Neural cell (in vitro differentiated cells): ENCODE measurements around the gene PLXNA4. TPM values are rescaled to one million over a fixed set of nuclear protein-coding genes. Genes with fewer than 3 reads are reported as not detected.

Experiments used
- H2AFZ ChIP-seq: fragments of 200-600, 300-800 bp; sonication (generic), shearing (Covaris generic); 2 replicates; pipeline ENCODE4 v1.6.0; 2014; ENCODE audit warnings: low read depth, mild to moderate bottlenecking, antibody characterized with exemption, low read length, moderate library complexity
- H3F3A ChIP-seq: fragments of 200-600 bp; shearing (Covaris generic); 2 replicates; pipeline ENCODE4 v1.6.1; 2016; ENCODE audit warnings: mild to moderate bottlenecking, moderate library complexity, mixed read lengths, antibody characterized with exemption, low read length; ENCODE audit not compliant: insufficient read depth, poor library complexity, severe bottlenecking
- H3K27ac ChIP-seq: fragments of 200-600, 300-800 bp; sonication (generic), shearing (Covaris generic); 2 replicates; pipeline ENCODE4 v1.5.1; 2014; ENCODE audit warnings: mild to moderate bottlenecking, low read length, moderate library complexity
- H3K27me3 ChIP-seq: fragments of 300-800, 200-600 bp; sonication (generic), shearing (Covaris generic); 2 replicates; pipeline ENCODE4 v1.6.0; 2014; ENCODE audit warnings: mild to moderate bottlenecking, low read depth, low read length, moderate library complexity; ENCODE audit not compliant: insufficient read depth
- H3K36me3 ChIP-seq: fragments of 300-800, 200-600 bp; sonication (generic), shearing (Covaris generic); 2 replicates; pipeline ENCODE4 v1.5.1; 2014; ENCODE audit warnings: mild to moderate bottlenecking, antibody characterized with exemption, low read length, moderate library complexity; ENCODE audit not compliant: insufficient read depth
- H3K4me2 ChIP-seq: fragments of 300-800, 200-600 bp; sonication (generic), shearing (Covaris generic); 2 replicates; pipeline ENCODE4 v1.6.0; 2014; ENCODE audit warnings: mild to moderate bottlenecking, low read length
- H3K4me3 ChIP-seq: fragments of 300-800, 200-600 bp; sonication (generic), shearing (Covaris generic); 2 replicates; pipeline ENCODE4 v1.5.1; 2014; ENCODE audit warnings: mild to moderate bottlenecking, low read length, moderate library complexity
- H3K79me2 ChIP-seq: fragments of 200-600 bp; shearing (Covaris generic); replicated peaks from 2 replicates; pipeline ENCODE4 v1.6.0; 2014; ENCODE audit warnings: mild to moderate bottlenecking, low read length, moderate library complexity; ENCODE audit not compliant: insufficient read depth
- H3K9ac ChIP-seq: fragments of 300-800, 200-600 bp; sonication (generic), shearing (Covaris generic); 2 replicates; pipeline ENCODE4 v1.6.1; 2016; ENCODE audit warnings: mild to moderate bottlenecking, low read length, mixed read lengths
- H3K9me2 ChIP-seq: fragments of 200-600 bp; shearing (Covaris generic); 2 replicates; pipeline ENCODE4 v1.6.1; 2016; ENCODE audit warnings: mild to moderate bottlenecking, low read length, mixed read lengths; ENCODE audit not compliant: insufficient read depth
- H3K9me3 ChIP-seq: fragments of 200-600, 300-800 bp; sonication (generic), shearing (Covaris generic); 2 replicates; pipeline ENCODE4 v1.6.1; 2016; ENCODE audit warnings: mild to moderate bottlenecking, mixed run types, low read length, moderate library complexity, mixed read lengths
- H4K20me1 ChIP-seq: fragments of 200-600 bp; shearing (Covaris generic); 2 replicates; pipeline ENCODE4 v1.6.1; 2016; ENCODE audit warnings: mild to moderate bottlenecking, mixed run types; ENCODE audit not compliant: insufficient read depth
- CTCF ChIP-seq: fragments of 450-650 bp; IDR thresholded peaks from 2 replicates; pipeline ENCODE4 v1.5.1; 2014; ENCODE audit warnings: antibody characterized with exemption, mild to moderate bottlenecking, moderate library complexity; ENCODE audit not compliant: poor library complexity, severe bottlenecking
- EP300 ChIP-seq: fragments of 450-650 bp; conservative IDR thresholded peaks from 2 replicates; pipeline ENCODE4 v1.6.1; 2014; ENCODE audit warnings: antibody characterized with exemption, mild to moderate bottlenecking, moderate library complexity; ENCODE audit not compliant: poor library complexity, severe bottlenecking
- EZH2 ChIP-seq: fragments of 200-600, 300-800 bp; shearing (Covaris generic), sonication (generic); IDR thresholded peaks from 2 replicates; pipeline ENCODE4 v1.6.1; 2014; ENCODE audit warnings: antibody characterized with exemption, low read length, borderline replicate concordance, mild to moderate bottlenecking; ENCODE audit not compliant: insufficient read depth, poor library complexity, severe bottlenecking
- MXI1 ChIP-seq: fragments of 450-650 bp; conservative IDR thresholded peaks from 2 replicates; pipeline ENCODE4 v1.6.1; 2014; ENCODE audit warnings: antibody characterized with exemption, mild to moderate bottlenecking; ENCODE audit not compliant: poor library complexity, severe bottlenecking
- POLR2AphosphoS5 ChIP-seq: IDR thresholded peaks from 2 replicates; pipeline ENCODE4 v1.6.1; 2012
- RAD21 ChIP-seq: fragments of 450-650 bp; conservative IDR thresholded peaks from 2 replicates; pipeline ENCODE4 v1.6.1; 2014; ENCODE audit warnings: antibody characterized with exemption, mild to moderate bottlenecking, moderate library complexity
- REST ChIP-seq: IDR thresholded peaks from 2 replicates; pipeline ENCODE4 v1.6.1; 2012; ENCODE audit warnings: borderline replicate concordance
- SMC3 ChIP-seq: fragments of 450-650 bp; conservative IDR thresholded peaks from 2 replicates; pipeline ENCODE4 v1.6.1; 2014; ENCODE audit warnings: antibody characterized with exemption, mild to moderate bottlenecking, moderate library complexity; ENCODE audit not compliant: poor library complexity
- TAF1 ChIP-seq: IDR thresholded peaks from 2 replicates; pipeline ENCODE4 v1.6.1; 2012; ENCODE audit warnings: low read depth
- polyA plus RNA-seq: library from polyadenylated mRNA; depleted of rRNA; stranded (reverse); fragments of >200 nt; gene quantifications from 2 replicates; pipeline ENCODE4 v1.2.3, GENCODE V29; 2014

PLXNA4 gene
- polyA plus RNA-seq, 1 donor from 2014 or later, result 7.2 TPM

DNA sequence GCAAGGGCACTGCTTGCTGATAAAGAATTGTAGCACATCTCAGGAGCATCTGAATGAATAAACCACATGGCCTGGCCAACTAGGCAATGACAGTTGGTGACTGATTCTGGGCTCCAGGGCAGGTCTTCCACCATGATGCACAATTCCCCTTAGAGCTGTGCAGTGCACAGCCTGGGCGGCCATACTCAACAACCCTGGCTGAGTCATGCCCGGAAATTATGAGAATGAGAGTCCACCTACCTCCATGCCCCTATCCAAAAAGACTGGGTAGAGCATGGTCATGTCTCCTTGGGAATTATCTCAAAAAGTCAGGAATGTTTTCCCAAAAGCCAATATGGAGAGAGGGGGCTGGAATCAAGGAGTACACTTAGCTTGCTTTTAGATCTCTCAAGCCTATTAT is 425.6 kb downstream of the PLXNA4 start:
- H3K27ac ChIP-seq, result no peak overlapping the region
- H3K27me3 ChIP-seq, result no peaks in the 10 kb centered on the region
- TF ChIP-seq SMC3, result no peak
- no peak for TF ChIP-seq RAD21
- TF ChIP-seq CTCF, result no peak
- TF ChIP-seq EP300, result no peak
- no peak for TF ChIP-seq TAF1
- no peak for TF ChIP-seq POLR2AphosphoS5
- no peak for TF ChIP-seq EZH2
- no peak for TF ChIP-seq REST
- TF ChIP-seq MXI1, result no peak
- H2AFZ ChIP-seq, result no peak overlapping the region
- no peak overlapping the region for H3K4me3 ChIP-seq
- no peak overlapping the region for H3K4me2 ChIP-seq
- H4K20me1 ChIP-seq, result no peaks in the 10 kb centered on the region
- no peaks in the 10 kb centered on the region for H3K79me2 ChIP-seq
- H3K9me3 ChIP-seq, result no peaks in the 10 kb centered on the region
- H3K9me2 ChIP-seq, result no peaks in the 10 kb centered on the region
- H3K36me3 ChIP-seq, result no peaks in the 10 kb centered on the region
- H3K9ac ChIP-seq, result no peak overlapping the region
- H3F3A ChIP-seq, result no peaks in the 10 kb centered on the region

DNA sequence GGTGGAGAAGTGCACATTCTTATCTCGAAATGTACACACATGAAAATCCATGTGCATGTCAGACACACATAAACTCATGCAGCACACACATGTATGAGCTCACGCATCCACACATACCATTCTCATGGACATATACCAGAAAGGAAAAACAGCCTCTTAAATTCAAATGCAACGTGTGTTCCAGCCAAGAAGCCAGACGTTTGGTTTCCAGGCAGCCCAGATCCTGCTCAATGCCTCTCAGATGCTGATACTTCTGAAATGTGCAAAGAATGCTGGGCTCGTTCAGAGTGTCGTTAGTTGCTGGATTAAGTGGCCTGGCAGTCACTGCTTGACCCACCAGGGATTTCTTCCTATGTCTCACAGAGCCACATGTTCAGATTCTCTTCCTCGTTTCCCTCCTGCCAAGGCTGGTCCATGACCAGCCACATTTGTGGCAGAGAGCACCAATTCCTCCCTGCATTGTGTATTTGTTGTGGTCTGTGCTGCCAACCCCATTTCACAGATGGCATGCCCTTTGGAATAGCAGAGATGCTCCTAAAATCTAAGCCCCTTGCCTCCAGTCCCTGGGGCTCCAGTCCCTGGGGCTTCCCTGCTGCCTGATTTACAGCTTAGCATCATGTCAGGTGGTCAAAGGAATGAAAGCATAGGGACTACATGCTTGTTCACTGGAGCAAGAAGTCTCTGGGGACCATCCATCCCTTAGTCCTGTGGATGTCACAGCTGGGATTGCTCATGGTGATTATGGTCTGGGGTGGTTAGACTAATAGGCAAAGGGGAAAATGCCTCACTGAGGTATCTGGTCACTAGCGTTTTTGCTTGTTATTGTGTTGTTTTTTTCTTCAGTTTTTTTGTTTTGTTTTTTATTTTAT is 426.6 kb downstream of the PLXNA4 start:
- no peaks in the 10 kb centered on the region for H3K9me3 ChIP-seq
- H3K4me2 ChIP-seq, result no peak overlapping the region
- H3K27me3 ChIP-seq, result no peaks in the 10 kb centered on the region
- no peaks in the 10 kb centered on the region for H3K79me2 ChIP-seq
- no peak overlapping the region for H3K4me3 ChIP-seq
- H3K9me2 ChIP-seq, result no peaks in the 10 kb centered on the region
- no peaks in the 10 kb centered on the region for H3F3A ChIP-seq
- H2AFZ ChIP-seq, result no peak overlapping the region
- H3K36me3 ChIP-seq, result no peaks in the 10 kb centered on the region
- H3K9ac ChIP-seq, result no peak overlapping the region
- H3K27ac ChIP-seq, result no peak overlapping the region
- H4K20me1 ChIP-seq, result no peaks in the 10 kb centered on the region
- TF ChIP-seq EP300 (no peak), RAD21 (no peak), POLR2AphosphoS5 (no peak), SMC3 (no peak), REST (no peak), EZH2 (no peak), CTCF (no peak), TAF1 (no peak), MXI1 (no peak)
